HepG2 (cell line): Measurements from ENCODE around the gene PWWP2A. TPM values are rescaled to one million over a fixed set of nuclear protein-coding genes. Genes with fewer than 3 reads are reported as not detected.

Source experiments
- CBFB ChIP-seq: sonication (generic); formaldehyde crosslinking; IDR thresholded peaks from 2 replicates; pipeline ENCODE4 v1.4.0; 2020; ENCODE audit warnings: missing genetic modification reagents
- CHD4 ChIP-seq: fragments of 200-600 bp; sonication (generic); IDR thresholded peaks from 2 replicates; pipeline ENCODE4 v1.7.0; 2017; ENCODE audit warnings: mild to moderate bottlenecking, low read length, borderline replicate concordance
- KAT7 ChIP-seq: IDR thresholded peaks from 2 replicates; pipeline ENCODE4 v1.6.1; 2018; ENCODE audit warnings: borderline replicate concordance, missing compliant biosample characterization
- NFATC3 ChIP-seq: sonication (generic); formaldehyde crosslinking; IDR thresholded peaks from 2 replicates; pipeline ENCODE4 v1.5.1; 2020; ENCODE audit warnings: mild to moderate bottlenecking, missing genetic modification reagents
- SIN3B ChIP-seq: fragments of 150-350 bp; IDR thresholded peaks from 2 replicates; pipeline ENCODE4 v1.6.1; 2014; ENCODE audit warnings: low read length
- SP2 ChIP-seq: sonication (generic); formaldehyde crosslinking; IDR thresholded peaks from 2 replicates; pipeline ENCODE4 v1.5.1; 2020; ENCODE audit warnings: mild to moderate bottlenecking, missing genetic modification reagents
- ZNF160 ChIP-seq: sonication (generic); formaldehyde crosslinking; IDR thresholded peaks from 2 replicates; pipeline ENCODE4 v1.8.0; 2022; ENCODE audit warnings: mild to moderate bottlenecking, inconsistent platforms, missing genetic modification reagents
- ZNF180 ChIP-seq: sonication (generic); formaldehyde crosslinking; IDR thresholded peaks from 2 replicates; pipeline ENCODE4 v1.4.0; 2020; ENCODE audit warnings: low read depth, missing genetic modification reagents, borderline replicate concordance
- ZNF562 ChIP-seq: sonication (generic); formaldehyde crosslinking; IDR thresholded peaks from 2 replicates; pipeline ENCODE4 v1.8.0; 2022; ENCODE audit warnings: missing genetic modification reagents, borderline replicate concordance
- ZNF598 ChIP-seq: sonication (generic); formaldehyde crosslinking; IDR thresholded peaks from 2 replicates; pipeline ENCODE4 v1.5.1; 2020; ENCODE audit warnings: mild to moderate bottlenecking, missing genetic modification reagents, borderline replicate concordance
- ZNF850 ChIP-seq: sonication (generic); formaldehyde crosslinking; conservative IDR thresholded peaks from 2 replicates; pipeline ENCODE4 v1.9.0; 2021; ENCODE audit warnings: mild to moderate bottlenecking, missing genetic modification reagents
- polyA plus RNA-seq, 8 experiments: library from polyadenylated mRNA; depleted of rRNA in 3 of 8; stranded (reverse) in 7 of 8; unstranded in 1 of 8; fragments of >200 nt; fragmentation: Illumina TruSeq in 4 of 8; extraction: Trizol in 4 of 8; gene quantifications; 2 replicates each; pipeline versions ENCODE4 v1.2.1 to v1.2.3, GENCODE V29; 2011 to 2016; ENCODE audit warnings: low read depth in 4 of 8, missing spikeins in 1 of 8, mixed read lengths in 1 of 8; ENCODE audit not compliant: insufficient read depth in 1 of 8
- total RNA-seq, 5 experiments: library from RNA; depleted of rRNA; stranded (reverse); fragments of >200 nt; fragmentation: Illumina TruSeq; extraction: Trizol; gene quantifications; 2 replicates each; pipeline ENCODE4 v1.2.3, GENCODE V29; 2016; ENCODE audit warnings: low read depth in 1 of 5
- TF ChIP-seq, protein P1 (sequence below): sonication (generic); formaldehyde crosslinking; IDR thresholded peaks from 2 replicates; pipeline ENCODE4 v1.9.0; 2021; ENCODE audit warnings: missing genetic modification reagents, borderline replicate concordance
- TF ChIP-seq, protein P2 (sequence below): sonication (generic); formaldehyde crosslinking; IDR thresholded peaks from 2 replicates; pipeline ENCODE4 v1.5.1; 2020; ENCODE audit warnings: missing genetic modification reagents, mild to moderate bottlenecking, borderline replicate concordance
- TF ChIP-seq, protein P3 (sequence below): sonication (generic); formaldehyde crosslinking; IDR thresholded peaks from 2 replicates; pipeline ENCODE4 v1.5.0; 2020; ENCODE audit warnings: missing genetic modification reagents
- TF ChIP-seq, protein P4 (sequence below), 2 experiments: fragments of 450-650 bp in 1 of 2; sonication (generic) in 1 of 2; formaldehyde crosslinking in 1 of 2; IDR thresholded peaks; 2 replicates each; pipeline versions ENCODE4 v1.6.1 to v1.8.0; 2016 to 2022; ENCODE audit warnings: antibody characterized with exemption in 1 of 2, mild to moderate bottlenecking in 1 of 2, missing genetic modification reagents in 1 of 2

Gene PWWP2A
- total and polyA plus RNA-seq, 2 of the 13 experiments (the other 11 are each of a cell fraction or from before 2014, with no cell fraction given) = 7.3 to 16.9 TPM

DNA sequence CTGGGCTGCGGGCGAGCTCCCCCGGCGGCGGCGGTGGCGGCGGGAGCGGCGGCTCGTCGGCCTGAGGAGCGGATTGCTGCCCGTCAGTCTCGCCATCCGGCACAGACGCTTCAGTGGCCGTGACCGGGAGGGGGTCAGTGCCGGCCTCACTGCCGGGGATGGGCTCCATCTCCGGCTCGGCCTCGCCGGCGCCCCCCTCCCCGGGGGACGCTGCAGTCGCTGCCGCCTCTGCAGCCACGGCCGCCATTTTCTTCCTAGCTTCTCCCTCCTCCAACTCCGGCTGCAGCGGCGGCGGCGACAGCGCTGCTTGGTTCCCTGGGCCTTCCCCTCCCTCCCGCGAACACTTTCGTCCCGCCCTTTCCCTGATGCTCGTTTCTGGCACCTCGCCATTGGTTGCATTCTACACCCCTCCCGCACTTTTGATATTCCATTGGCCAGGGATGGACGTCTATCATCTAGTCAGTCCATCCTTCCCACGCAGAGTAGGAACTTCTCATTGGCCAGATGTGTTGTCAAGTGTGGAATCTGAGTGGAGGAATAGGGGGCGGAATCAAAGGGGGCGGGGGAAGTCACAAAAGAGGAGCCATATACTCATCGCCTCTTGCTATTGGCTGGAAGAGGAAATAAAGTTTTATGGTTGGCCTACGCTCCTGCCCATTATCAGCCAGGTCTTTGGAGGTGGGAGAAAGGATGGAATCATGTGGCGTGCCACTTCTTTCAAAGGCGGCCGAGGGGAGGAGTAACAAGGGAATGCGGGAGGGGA, at the start of gene PWWP2A (continued):
- TF ChIP-seq, protein P1, sequence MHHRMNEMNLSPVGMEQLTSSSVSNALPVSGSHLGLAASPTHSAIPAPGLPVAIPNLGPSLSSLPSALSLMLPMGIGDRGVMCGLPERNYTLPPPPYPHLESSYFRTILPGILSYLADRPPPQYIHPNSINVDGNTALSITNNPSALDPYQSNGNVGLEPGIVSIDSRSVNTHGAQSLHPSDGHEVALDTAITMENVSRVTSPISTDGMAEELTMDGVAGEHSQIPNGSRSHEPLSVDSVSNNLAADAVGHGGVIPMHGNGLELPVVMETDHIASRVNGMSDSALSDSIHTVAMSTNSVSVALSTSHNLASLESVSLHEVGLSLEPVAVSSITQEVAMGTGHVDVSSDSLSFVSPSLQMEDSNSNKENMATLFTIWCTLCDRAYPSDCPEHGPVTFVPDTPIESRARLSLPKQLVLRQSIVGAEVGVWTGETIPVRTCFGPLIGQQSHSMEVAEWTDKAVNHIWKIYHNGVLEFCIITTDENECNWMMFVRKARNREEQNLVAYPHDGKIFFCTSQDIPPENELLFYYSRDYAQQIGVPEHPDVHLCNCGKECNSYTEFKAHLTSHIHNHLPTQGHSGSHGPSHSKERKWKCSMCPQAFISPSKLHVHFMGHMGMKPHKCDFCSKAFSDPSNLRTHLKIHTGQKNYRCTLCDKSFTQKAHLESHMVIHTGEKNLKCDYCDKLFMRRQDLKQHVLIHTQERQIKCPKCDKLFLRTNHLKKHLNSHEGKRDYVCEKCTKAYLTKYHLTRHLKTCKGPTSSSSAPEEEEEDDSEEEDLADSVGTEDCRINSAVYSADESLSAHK (CRISPR knock-in tag) = no peak
- TF ChIP-seq SIN3B = no peak
- TF ChIP-seq ZNF850 = no peak
- TF ChIP-seq NFATC3 (CRISPR knock-in tag) = no peak
- TF ChIP-seq ZNF562 = no peak
- TF ChIP-seq, protein P2, sequence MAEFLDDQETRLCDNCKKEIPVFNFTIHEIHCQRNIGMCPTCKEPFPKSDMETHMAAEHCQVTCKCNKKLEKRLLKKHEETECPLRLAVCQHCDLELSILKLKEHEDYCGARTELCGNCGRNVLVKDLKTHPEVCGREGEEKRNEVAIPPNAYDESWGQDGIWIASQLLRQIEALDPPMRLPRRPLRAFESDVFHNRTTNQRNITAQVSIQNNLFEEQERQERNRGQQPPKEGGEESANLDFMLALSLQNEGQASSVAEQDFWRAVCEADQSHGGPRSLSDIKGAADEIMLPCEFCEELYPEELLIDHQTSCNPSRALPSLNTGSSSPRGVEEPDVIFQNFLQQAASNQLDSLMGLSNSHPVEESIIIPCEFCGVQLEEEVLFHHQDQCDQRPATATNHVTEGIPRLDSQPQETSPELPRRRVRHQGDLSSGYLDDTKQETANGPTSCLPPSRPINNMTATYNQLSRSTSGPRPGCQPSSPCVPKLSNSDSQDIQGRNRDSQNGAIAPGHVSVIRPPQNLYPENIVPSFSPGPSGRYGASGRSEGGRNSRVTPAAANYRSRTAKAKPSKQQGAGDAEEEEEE (CRISPR knock-in tag) = no peak
- TF ChIP-seq KAT7 (CRISPR knock-in tag) = peak; percentile 79; the same call in 1 of the 2 replicates
- no peak for TF ChIP-seq ZNF598 (CRISPR knock-in tag)
- TF ChIP-seq, protein P3, sequence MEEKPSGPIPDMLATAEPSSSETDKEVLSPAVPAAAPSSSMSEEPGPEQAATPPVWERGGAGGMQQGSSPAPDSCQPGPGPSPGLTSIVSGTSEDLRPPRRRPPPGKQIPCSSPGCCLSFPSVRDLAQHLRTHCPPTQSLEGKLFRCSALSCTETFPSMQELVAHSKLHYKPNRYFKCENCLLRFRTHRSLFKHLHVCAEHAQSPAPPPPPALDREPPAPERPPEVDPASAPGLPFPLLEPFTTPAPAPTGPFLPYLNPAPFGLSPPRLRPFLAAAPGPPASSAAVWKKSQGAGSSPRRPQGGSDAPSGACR (CRISPR knock-in tag) = no peak
- no peak for TF ChIP-seq CBFB (CRISPR knock-in tag)
- no peak for TF ChIP-seq ZNF180 (CRISPR knock-in tag)
- peak; percentile 96 for TF ChIP-seq SP2 (CRISPR knock-in tag)
- no peak for TF ChIP-seq ZNF160 (CRISPR knock-in tag)
- TF ChIP-seq, protein P4, sequence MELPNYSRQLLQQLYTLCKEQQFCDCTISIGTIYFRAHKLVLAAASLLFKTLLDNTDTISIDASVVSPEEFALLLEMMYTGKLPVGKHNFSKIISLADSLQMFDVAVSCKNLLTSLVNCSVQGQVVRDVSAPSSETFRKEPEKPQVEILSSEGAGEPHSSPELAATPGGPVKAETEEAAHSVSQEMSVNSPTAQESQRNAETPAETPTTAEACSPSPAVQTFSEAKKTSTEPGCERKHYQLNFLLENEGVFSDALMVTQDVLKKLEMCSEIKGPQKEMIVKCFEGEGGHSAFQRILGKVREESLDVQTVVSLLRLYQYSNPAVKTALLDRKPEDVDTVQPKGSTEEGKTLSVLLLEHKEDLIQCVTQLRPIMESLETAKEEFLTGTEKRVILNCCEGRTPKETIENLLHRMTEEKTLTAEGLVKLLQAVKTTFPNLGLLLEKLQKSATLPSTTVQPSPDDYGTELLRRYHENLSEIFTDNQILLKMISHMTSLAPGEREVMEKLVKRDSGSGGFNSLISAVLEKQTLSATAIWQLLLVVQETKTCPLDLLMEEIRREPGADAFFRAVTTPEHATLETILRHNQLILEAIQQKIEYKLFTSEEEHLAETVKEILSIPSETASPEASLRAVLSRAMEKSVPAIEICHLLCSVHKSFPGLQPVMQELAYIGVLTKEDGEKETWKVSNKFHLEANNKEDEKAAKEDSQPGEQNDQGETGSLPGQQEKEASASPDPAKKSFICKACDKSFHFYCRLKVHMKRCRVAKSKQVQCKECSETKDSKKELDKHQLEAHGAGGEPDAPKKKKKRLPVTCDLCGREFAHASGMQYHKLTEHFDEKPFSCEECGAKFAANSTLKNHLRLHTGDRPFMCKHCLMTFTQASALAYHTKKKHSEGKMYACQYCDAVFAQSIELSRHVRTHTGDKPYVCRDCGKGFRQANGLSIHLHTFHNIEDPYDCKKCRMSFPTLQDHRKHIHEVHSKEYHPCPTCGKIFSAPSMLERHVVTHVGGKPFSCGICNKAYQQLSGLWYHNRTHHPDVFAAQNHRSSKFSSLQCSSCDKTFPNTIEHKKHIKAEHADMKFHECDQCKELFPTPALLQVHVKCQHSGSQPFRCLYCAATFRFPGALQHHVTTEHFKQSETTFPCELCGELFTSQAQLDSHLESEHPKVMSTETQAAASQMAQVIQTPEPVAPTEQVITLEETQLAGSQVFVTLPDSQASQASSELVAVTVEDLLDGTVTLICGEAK (IDR thresholded peaks at IDR 0.05) = no peak
- TF ChIP-seq, protein P4 (CRISPR knock-in tag; IDR thresholded peaks at IDR 0.05) = no peak
- no peak for TF ChIP-seq CHD4
